ENCODE measurements around the gene TMEM271.

Gene TMEM271

GRCh38 chr4:533318-534100 is 42.6 kb downstream of the TMEM271 start:
- no peak for DNase-seq (ENCODE audit: low spot score)

DNA sequence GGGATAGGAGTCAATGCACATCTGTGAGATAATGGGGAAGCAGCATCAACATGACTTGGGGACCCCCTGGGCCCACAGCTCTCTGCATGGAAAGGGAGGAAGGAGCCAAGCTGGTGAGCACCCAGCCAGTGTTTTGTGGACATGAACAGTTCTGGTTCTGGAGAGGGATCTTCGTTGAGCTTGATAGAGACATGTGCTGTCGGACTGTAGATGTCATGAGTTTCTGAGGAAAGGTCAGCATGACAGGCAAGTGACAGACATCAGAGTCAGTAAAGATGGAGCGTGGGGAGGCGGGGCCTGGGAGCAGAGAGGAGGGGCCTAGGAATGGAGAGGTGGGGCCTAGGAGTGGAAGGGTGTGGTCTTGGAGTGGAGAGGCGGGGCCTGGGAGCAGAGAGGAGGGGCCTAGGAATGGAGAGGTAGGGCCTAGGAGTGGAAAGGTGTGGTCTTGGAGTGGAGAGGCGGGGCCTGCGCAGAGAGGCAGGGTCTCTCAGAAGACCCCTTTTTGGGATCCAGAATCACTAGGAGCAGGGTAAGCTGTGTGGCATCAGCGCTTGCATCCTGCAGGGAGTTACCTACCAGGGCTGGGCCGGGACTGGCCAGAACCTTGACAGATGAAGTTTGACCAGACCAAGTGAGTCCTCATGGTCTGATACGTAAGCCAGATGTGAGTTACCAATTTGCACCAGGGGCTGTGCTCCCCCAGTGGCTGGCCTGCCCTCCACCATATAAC is 43.3 kb downstream of the TMEM271 start:
- no peak for DNase-seq (ENCODE audit: low spot score)

DNA sequence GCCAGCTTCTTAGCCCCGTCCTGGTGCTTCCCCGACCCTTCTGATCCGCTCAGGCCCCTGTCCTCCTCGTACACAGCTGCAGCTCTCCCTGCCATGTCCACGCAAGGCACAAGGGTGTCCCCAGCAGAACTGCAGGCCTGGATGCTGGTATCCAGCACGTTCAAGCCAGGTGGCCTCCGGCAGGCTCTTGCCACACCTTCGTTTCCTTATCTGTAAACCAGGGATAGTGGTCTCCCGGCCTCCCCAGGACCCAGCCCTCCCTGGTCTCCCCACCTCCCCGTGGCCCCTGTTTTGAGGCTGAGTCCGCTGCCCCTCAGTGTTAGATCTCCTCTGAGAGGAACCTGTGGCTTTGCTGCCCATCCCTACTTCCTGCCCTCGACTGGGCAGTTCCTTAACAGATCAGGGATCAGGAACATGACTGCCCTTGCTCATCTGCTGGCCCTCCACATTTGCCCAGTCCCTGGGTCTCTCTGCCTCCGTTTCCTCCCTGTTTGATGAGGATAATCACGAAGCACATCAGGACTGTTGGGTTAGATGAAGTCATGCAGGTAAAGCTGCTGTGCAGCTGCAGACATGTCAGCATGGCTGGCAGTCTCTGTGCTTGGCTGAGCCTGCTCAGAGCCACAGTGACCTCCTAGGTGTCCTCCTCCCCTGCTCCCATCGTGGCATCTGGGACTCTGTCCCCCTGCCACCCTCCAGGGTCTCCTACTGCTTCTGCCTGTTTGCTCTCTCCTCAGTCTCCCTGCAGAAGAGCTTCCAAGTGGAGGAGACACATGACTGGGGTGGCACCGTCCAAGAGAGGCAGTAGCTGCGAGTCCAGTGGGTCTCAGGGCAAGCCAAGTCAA is 44.2 kb downstream of the TMEM271 start:
- no peak for DNase-seq (ENCODE audit: low spot score)

DNA sequence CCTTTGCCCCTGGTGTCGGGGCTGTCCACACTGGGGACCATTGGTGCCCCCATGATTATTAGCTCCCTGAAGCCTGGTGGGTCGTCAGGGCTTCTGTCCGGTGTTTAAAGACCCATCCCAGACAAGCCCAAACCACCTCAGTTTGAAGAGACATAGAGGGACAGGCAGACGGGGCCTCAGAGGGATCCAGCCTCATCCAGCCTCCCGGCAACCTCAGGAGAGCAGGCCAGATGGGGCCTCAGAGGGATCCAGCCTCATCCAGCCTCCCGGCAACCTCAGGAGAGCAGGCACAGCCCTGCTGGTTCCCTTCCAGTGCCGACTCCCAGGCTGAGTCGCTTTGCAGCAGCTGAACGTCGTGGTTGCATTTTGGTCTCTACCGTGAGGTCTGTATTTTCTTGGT is 45.0 kb downstream of the TMEM271 start:
- no peak for DNase-seq (ENCODE audit: low spot score)

DNA sequence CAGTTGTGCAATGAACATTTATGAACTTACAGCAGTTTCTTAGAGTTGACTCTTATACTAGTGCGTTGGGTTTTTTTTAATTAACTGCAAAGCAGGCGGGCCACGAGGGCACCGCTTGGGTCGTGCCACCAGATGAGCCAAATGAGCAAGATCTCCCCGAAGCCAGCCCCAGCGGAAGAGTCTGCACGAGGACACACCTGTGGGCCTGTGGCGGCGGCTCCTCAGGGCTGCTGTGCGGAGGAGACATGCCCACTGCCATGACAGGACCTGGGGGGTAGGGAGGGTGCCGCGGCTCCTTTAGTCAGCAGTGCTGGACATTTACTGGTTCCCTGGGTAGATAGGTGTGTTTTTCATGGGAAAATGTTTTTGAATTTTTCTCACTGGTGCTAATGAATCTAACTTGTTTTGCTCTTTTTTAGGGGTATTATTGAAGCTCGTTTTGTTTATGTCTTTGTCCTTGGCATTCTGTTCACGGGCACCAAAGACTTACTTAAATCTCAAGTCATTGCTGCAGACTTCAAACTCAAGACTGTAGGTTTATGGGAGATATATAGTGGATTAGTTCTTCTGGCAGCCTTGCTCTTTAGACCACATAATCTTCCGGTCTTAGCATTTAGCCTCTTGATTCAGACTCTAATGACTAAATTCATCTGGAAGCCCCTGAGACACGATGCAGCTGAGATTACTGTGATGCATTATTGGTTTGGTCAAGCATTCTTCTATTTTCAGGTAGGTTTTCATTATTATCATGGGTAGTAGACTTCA is 45.9 kb downstream of the TMEM271 start:
- no peak for DNase-seq (ENCODE audit: low spot score)

GRCh38 chr4:529563-529962 is 46.5 kb downstream of the TMEM271 start:
- DNase-seq (ENCODE audit: low spot score) = no peak

GRCh38 chr4:528835-529234 is 47.3 kb downstream of the TMEM271 start:
- DNase-seq (ENCODE audit: low spot score) = no peak

DNA sequence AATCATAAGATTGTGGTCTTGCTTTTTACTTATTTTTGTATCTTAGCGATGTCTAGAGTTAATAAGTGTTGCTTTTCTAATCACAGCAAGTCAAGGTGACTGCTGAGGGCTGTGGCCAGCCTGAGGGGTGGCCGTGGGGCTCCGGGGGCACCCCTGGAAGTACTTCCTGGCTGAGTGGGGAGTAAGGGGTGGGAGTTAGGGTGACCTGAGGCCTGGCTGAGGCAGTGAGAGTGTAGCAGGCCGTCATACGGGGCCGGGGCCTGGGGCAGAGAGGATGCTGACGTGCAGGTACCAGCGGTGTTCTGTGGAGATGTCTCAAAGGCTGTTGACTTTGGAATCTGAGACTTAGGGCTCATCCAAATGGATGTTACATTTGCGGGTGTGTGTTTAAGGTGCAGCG is 47.8 kb downstream of the TMEM271 start:
- DNase-seq (ENCODE audit: low spot score) = no peak

- DNase-seq (ENCODE audit: low spot score) = no peak
These were observed 49.1 kb downstream of the TMEM271 start for GRCh38 chr4:526971-527460.

DNA sequence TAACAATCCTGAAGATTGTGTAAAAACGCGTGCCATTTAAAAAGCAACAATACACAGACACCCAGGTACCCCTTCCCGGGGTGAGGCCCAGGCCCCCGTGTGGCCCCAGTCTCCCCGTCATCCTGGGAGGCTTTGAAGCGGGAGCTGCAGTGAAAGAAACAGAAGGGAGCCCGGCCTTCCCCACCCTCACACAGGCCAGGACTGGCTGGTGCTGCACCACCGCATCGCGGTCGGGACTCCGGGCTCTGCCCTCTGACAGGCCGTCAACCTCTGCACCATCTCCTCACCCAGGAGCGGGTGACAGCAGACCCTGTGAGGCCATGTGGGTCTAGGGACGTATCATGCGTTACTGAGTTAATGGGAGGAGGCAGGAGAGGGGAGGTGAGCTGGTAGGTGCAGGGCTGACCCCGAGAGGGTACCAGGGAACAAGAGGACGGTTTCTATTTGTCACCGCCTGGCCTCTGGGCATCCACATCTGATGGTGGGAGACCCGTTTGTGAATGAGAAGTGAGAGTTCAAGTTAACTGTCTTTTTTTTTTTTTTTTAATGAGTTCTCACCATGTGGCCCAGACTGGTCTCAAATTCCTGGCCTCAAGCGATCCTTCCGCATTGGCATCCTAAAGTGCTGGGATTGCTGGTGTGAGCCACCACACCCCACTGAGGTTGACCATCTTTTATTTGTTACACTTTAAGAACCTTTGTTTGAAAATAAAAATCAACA is 49.7 kb downstream of the TMEM271 start:
- DNase-seq (ENCODE audit: low spot score) = no peak

GRCh38 chr4:525660-526059 is 50.4 kb downstream of the TMEM271 start:
- no peak for DNase-seq (ENCODE audit: low spot score)

DNA sequence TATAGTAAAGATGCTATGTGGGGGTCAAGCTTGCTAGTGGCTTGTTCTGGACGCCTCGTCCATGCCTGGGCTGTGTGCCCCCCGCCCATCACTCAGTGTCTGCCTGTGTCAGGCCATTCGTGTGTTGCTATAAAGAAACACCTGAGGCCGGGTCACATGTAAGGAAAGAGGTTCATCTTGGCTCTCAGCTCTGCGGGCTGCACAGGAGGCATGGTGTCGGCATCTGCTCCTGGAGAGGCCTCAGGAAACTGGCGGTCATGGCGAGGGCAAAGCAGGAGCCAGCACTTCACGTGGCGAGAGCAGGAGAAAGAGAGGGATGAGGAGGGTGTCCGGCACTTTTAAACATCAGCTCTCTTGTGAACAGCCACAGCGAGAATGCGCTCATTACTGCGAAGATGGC is 51.9 kb downstream of the TMEM271 start:
- DNase-seq (ENCODE audit: low spot score) = no peak

Data from LoVo (cell line).